ENCODE data around the gene GLT8D1. TPM values are rescaled to one million over a fixed set of nuclear protein-coding genes. Genes with fewer than 3 reads are reported as not detected.
A peak's percentile ranks its signal among the peaks of the same experiment; 100 is the strongest.

GLT8D1 gene
- total RNA-seq, 1 donor from 2014 or later: 88.0 TPM

DNA sequence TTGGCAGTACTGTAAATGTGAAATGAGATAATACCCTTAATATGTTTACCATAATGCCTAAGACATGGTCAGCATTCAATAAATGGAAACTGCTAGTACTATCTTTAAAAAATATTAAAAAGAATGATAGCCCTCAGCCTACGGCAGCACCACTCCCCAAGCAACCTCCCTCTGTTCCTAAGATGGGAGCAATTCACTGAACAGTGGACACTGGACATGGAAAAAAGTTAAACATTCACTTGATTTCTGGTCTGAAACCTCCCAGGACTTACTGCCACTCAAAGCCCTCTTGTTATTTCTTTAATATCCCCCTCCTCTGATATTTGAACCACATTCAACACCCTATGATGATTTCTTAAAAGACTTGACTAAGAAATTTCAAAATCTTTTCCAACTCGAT, 38.1 kb upstream of the GLT8D1 start:
- Mint-ChIP-seq H3K36me3 (peaks cover 47% of the 10 kb centered on the region), H3K4me1 (no peaks in the 10 kb centered on the region), H3K27me3 (ENCODE audit: insufficient read depth, low read depth) (no peaks in the 10 kb centered on the region), H3K27ac (no peak overlapping the region), H3K4me3 (no peak overlapping the region), H3K9me3 (no peaks in the 10 kb centered on the region)
- no peaks in the 10 kb centered on the region for H3K9me3 ChIP-seq (ENCODE audit: low read depth)
- H2AFZ ChIP-seq (replicated peaks): no peak overlapping the region
- no peak overlapping the region for H3K9ac ChIP-seq
- H3K4me1 ChIP-seq: no peaks in the 10 kb centered on the region
- no peak overlapping the region for H3K27ac ChIP-seq
- peaks cover 33% of the 10 kb centered on the region for H3K36me3 ChIP-seq
- H3K27me3 ChIP-seq: no peaks in the 10 kb centered on the region
- H3K79me2 ChIP-seq (ENCODE audit: low read depth): no peaks in the 10 kb centered on the region
- no peaks in the 10 kb centered on the region for H3F3A ChIP-seq (ENCODE audit: low read depth)
- H4K20me1 ChIP-seq (ENCODE audit: low read depth): no peaks in the 10 kb centered on the region
- TF ChIP-seq EZH2phosphoT487 (IDR thresholded peaks at IDR 0.05) (no peak), EZH2 (IDR thresholded peaks at IDR 0.05) (no peak)
- TF ChIP-seq, protein P1, sequence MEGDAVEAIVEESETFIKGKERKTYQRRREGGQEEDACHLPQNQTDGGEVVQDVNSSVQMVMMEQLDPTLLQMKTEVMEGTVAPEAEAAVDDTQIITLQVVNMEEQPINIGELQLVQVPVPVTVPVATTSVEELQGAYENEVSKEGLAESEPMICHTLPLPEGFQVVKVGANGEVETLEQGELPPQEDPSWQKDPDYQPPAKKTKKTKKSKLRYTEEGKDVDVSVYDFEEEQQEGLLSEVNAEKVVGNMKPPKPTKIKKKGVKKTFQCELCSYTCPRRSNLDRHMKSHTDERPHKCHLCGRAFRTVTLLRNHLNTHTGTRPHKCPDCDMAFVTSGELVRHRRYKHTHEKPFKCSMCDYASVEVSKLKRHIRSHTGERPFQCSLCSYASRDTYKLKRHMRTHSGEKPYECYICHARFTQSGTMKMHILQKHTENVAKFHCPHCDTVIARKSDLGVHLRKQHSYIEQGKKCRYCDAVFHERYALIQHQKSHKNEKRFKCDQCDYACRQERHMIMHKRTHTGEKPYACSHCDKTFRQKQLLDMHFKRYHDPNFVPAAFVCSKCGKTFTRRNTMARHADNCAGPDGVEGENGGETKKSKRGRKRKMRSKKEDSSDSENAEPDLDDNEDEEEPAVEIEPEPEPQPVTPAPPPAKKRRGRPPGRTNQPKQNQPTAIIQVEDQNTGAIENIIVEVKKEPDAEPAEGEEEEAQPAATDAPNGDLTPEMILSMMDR (IDR thresholded peaks at IDR 0.05): no peak
- DNase-seq (ENCODE audit: low spot score): no peak
- H3K4me3 ChIP-seq: no peak overlapping the region
- no peak overlapping the region for H3K4me2 ChIP-seq

DNA sequence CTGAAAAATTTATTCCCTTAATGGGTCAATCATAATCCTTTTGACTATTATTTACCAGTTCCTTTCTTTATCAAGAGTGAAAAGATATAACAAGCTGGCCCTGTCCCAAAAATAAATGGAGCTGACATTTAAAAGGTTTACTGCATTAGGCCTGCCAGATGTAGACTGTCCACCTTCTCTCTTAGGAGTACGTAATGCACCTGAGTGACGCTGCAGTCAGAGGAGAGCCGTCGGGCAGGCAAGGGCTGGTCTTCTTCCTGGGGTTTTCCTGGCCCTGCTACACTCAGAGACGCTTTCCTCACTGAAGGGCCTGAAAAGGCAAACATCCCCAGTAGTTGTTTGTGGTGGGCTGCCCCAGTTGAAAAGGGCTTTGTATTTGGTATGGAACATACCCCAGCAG, 37.6 kb upstream of the GLT8D1 start:
- no peaks in the 10 kb centered on the region for H3K27me3 ChIP-seq
- no peak overlapping the region for H3K4me3 Mint-ChIP-seq
- H3K9ac ChIP-seq: no peak overlapping the region
- H3K4me1 Mint-ChIP-seq: no peaks in the 10 kb centered on the region
- H3K79me2 ChIP-seq (ENCODE audit: low read depth): no peaks in the 10 kb centered on the region
- no peaks in the 10 kb centered on the region for H3K9me3 Mint-ChIP-seq
- TF ChIP-seq, protein P1 (IDR thresholded peaks at IDR 0.05): no peak
- TF ChIP-seq EZH2phosphoT487 (IDR thresholded peaks at IDR 0.05) (no peak), EZH2 (IDR thresholded peaks at IDR 0.05) (no peak)
- no peaks in the 10 kb centered on the region for H3K4me1 ChIP-seq
- no peaks in the 10 kb centered on the region for H3K9me3 ChIP-seq (ENCODE audit: low read depth)
- H2AFZ ChIP-seq (replicated peaks): no peak overlapping the region
- H3K27me3 Mint-ChIP-seq (ENCODE audit: insufficient read depth, low read depth): no peaks in the 10 kb centered on the region
- no peak overlapping the region for H3K27ac ChIP-seq
- no peak for DNase-seq (ENCODE audit: low spot score)
- H3K27ac Mint-ChIP-seq: no peak overlapping the region
- H3K36me3 ChIP-seq: peaks cover 30% of the 10 kb centered on the region
- no peaks in the 10 kb centered on the region for H3F3A ChIP-seq (ENCODE audit: low read depth)
- H3K4me2 ChIP-seq: no peak overlapping the region
- H3K36me3 Mint-ChIP-seq: peaks cover 42% of the 10 kb centered on the region
- H4K20me1 ChIP-seq (ENCODE audit: low read depth): no peaks in the 10 kb centered on the region
- H3K4me3 ChIP-seq: no peak overlapping the region

DNA sequence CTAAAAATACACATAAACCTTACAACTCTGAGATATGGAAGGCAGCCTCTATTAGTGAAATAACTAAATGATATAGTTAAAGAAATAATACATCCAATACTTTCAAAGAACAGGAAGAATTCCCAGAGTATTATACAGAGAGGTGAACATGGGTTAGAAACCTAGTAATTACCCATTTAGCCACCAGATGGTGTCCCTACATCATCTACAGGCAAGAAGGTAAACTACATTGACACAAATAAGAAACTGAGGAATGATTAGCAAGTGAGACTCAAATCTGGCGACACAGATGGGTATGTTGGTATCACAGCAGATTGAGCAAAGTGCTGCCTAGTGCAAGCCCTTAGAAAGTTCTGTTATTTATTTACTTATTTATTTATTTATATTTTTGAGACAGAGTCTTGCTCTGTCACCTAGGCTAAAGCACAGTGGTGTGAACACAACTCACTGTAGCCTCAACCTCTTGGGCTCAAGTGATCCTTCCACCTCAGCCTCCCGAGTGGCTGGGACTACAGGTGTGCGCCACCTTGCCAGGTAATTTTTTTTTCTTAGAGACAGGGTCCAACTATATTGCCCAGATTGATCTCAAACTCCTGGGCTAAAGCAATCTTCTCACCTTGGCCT, 36.9 kb upstream of the GLT8D1 start:
- no peaks in the 10 kb centered on the region for H3K9me3 ChIP-seq (ENCODE audit: low read depth)
- no peaks in the 10 kb centered on the region for H3K27me3 ChIP-seq
- no peaks in the 10 kb centered on the region for H3K79me2 ChIP-seq (ENCODE audit: low read depth)
- no peak overlapping the region for H3K9ac ChIP-seq
- no peaks in the 10 kb centered on the region for H4K20me1 ChIP-seq (ENCODE audit: low read depth)
- Mint-ChIP-seq H3K36me3 (peaks cover 41% of the 10 kb centered on the region), H3K4me3 (no peak overlapping the region), H3K27me3 (ENCODE audit: insufficient read depth, low read depth) (no peaks in the 10 kb centered on the region), H3K27ac (no peak overlapping the region), H3K9me3 (no peaks in the 10 kb centered on the region), H3K4me1 (no peaks in the 10 kb centered on the region)
- H3K36me3 ChIP-seq: peaks cover 29% of the 10 kb centered on the region
- H3F3A ChIP-seq (ENCODE audit: low read depth): no peaks in the 10 kb centered on the region
- no peak overlapping the region for H3K27ac ChIP-seq
- H3K4me2 ChIP-seq: no peak overlapping the region
- no peak overlapping the region for H3K4me3 ChIP-seq
- DNase-seq (ENCODE audit: low spot score): peak; percentile 12
- H2AFZ ChIP-seq (replicated peaks): no peak overlapping the region
- no peaks in the 10 kb centered on the region for H3K4me1 ChIP-seq
- TF ChIP-seq, protein P1 (IDR thresholded peaks at IDR 0.05): peak; percentile 58
- no peak for TF ChIP-seq EZH2phosphoT487 (IDR thresholded peaks at IDR 0.05)

Measured in neural progenitor cell (in vitro differentiated cells).